Gastrocnemius medialis (tissue), 4 donors: ENCODE data around the gene PPM1E. TPM values are rescaled to one million over a fixed set of nuclear protein-coding genes. Genes with fewer than 3 reads are reported as not detected.

Experiments used
- ATAC-seq, 2 donors: fragments of 150-250 bp; one replicate each; pipeline ENCODE4 v1.9.1; 2016
- DNase-seq, 2 donors: peaks; one replicate each; pipeline ENCODE4 v3.0.0-alpha.2; 2019
- H3K27ac ChIP-seq, 4 donors: fragments of 200-600 bp; sonication (generic); 1 replicate in 1 of 4; 2 replicates in 3 of 4; pipeline ENCODE4 v1.5.1; 2016 to 2018; ENCODE audit warnings: mild to moderate bottlenecking in 2 of 4, moderate library complexity in 1 of 4
- H3K27me3 ChIP-seq, 3 donors: fragments of 200-600 bp; sonication (generic) in 2 of 3; 1 replicate in 1 of 3; 2 replicates in 2 of 3; pipeline versions ENCODE4 v1.5.1 to v1.6.0; 2016 to 2019; ENCODE audit warnings: mild to moderate bottlenecking in 1 of 3, moderate library complexity in 1 of 3
- H3K36me3 ChIP-seq, 2 donors: fragments of 200-600 bp; sonication (generic) in 1 of 2; one replicate each; pipeline ENCODE4 v1.5.1; 2017 to 2018
- H3K4me1 ChIP-seq, 2 donors: fragments of 200-600 bp; sonication (generic) in 1 of 2; one replicate each; pipeline ENCODE4 v1.5.1; 2016 to 2017; ENCODE audit warnings: mild to moderate bottlenecking in 2 of 2
- H3K4me3 ChIP-seq, 4 donors: fragments of 200-600 bp; sonication (generic) in 3 of 4; 1 replicate in 1 of 4; 2 replicates in 3 of 4; pipeline ENCODE4 v1.5.1; 2016 to 2019; ENCODE audit warnings: mild to moderate bottlenecking in 2 of 4
- H3K9me3 ChIP-seq, 3 donors: fragments of 200-600 bp; sonication (generic) in 2 of 3; 1 replicate in 1 of 3; 2 replicates in 2 of 3; pipeline ENCODE4 v1.5.1; 2016 to 2019
- CTCF ChIP-seq, 5 experiments: fragments of 450-650 bp in 3 of 5; fragments of 200-600 bp in 2 of 5; sonication (generic) in 2 of 5; IDR thresholded peaks in 4 of 5; conservative IDR thresholded peaks in 1 of 5; 1 replicate in 4 of 5; 2 replicates in 1 of 5; pipeline ENCODE4 v1.5.1; 2016 to 2019; ENCODE audit warnings: antibody characterized with exemption in 5 of 5, mild to moderate bottlenecking in 3 of 5, moderate library complexity in 3 of 5
- POLR2A ChIP-seq, 2 donors: fragments of 450-650 bp; IDR thresholded peaks; one replicate each; pipeline ENCODE4 v1.6.1; 2017; ENCODE audit warnings: antibody characterized with exemption in 2 of 2, mild to moderate bottlenecking in 2 of 2, moderate library complexity in 2 of 2
- in situ Hi-C, 4 donors: fragments of 200-750 bp; cut with MboI; loops; one replicate each; pipeline versions ENCODE4 v1.15.0 to v1.8.0; 2017; ENCODE audit warnings: low sequenced_read_pairs in 4 of 4
- intact Hi-C: fragments of 100-400 bp; cut with DNase I; formaldehyde crosslinking; loops from one replicate; pipeline ENCODE4 v1.15.1; 2023; ENCODE audit warnings: low total_unique reads
- total RNA-seq, 4 donors: library from RNA; depleted of rRNA; stranded (reverse); fragments of >200 nt; gene quantifications; one replicate each; pipeline versions ENCODE4 v1.1.0 to v1.2.3, GENCODE V29; 2016

PPM1E gene
- total RNA-seq, 4 donors from 2014 or later, result 0.04 to 0.07 TPM; not detected in 2

DNA sequence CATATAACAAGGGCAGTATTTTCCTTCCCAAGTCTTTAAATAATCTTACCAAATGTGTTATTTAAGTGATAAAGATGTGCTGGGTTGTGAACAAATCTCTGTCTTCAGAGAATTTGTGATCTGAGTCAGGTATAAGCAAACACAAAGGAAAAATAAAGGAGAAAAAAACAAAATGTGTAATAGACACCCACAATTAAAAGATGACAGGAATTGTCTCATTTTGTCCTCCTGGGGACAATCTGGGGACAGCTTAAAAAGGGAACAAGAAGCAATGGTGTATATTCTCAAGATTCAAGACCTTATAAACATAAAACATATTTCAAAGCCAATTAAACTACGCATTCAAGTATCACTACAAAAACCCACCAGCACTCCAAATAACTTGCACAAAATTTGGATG lies 243.8 kb downstream of the PPM1E start:
- TF ChIP-seq POLR2A (IDR thresholded peaks at IDR 0.05), result no peak
- TF ChIP-seq CTCF (IDR thresholded peaks at IDR 0.05 in 4 of 5, conservative IDR thresholded peaks at IDR 0.05 in 1 of 5), result no peak
- ATAC-seq (no peak), DNase-seq (no peak)
- Histone ChIP-seq H3K4me3 (no peak overlapping the region), H3K36me3 (peaks cover 0 to 27% of the 10 kb centered on the region in 2 donors), H3K4me1 (peaks cover 3 to 4% of the 10 kb centered on the region in 2 donors), H3K27ac (no peak overlapping the region), H3K27me3 (no peaks in the 10 kb centered on the region), H3K9me3 (no peaks in the 10 kb centered on the region)
- intact Hi-C loops (no loop called here), in situ Hi-C loops (no loop called here)

GRCh38 chr17:59000022-59000421 lies 244.4 kb downstream of the PPM1E start:
- H3K4me1 ChIP-seq, result peaks cover 2 to 4% of the 10 kb centered on the region in 2 donors
- peaks cover 0 to 27% of the 10 kb centered on the region in 2 donors for H3K36me3 ChIP-seq
- H3K9me3 ChIP-seq, result no peaks in the 10 kb centered on the region
- no peak overlapping the region for H3K4me3 ChIP-seq
- DNase-seq (no peak), ATAC-seq (no peak)
- intact Hi-C loops, result no loop called here
- no peak overlapping the region for H3K27ac ChIP-seq
- no peaks in the 10 kb centered on the region for H3K27me3 ChIP-seq
- no peak for TF ChIP-seq POLR2A (IDR thresholded peaks at IDR 0.05)
- no peak for TF ChIP-seq CTCF (IDR thresholded peaks at IDR 0.05 in 4 of 5, conservative IDR thresholded peaks at IDR 0.05 in 1 of 5)
- in situ Hi-C loops, result loop anchor here in 3 of 4 donors (10.0 to 25.0 kb wide), 5 partner anchors 285 to 488 kb away; partner anchors contain the start of gene MTMR4 (in 3 of the 3)

- TF ChIP-seq CTCF (IDR thresholded peaks at IDR 0.05 in 4 of 5, conservative IDR thresholded peaks at IDR 0.05 in 1 of 5), result no peak
- TF ChIP-seq POLR2A (IDR thresholded peaks at IDR 0.05), result no peak
- intact Hi-C loops (no loop called here), in situ Hi-C loops (loop anchor here in 3 of 4 donors (10.0 to 25.0 kb wide), 5 partner anchors 286 to 489 kb away; partner anchors contain the start of gene MTMR4 (in 3 of the 3))
- DNase-seq, result peak; percentile 22 to 29
- Histone ChIP-seq H3K9me3 (no peaks in the 10 kb centered on the region), H3K4me3 (peak overlapping the region in 1 of 4 donors; percentile 7), H3K36me3 (peaks cover 0 to 27% of the 10 kb centered on the region in 2 donors), H3K27ac (peak overlapping the region in 1 of 4 donors; percentile 3), H3K27me3 (no peaks in the 10 kb centered on the region), H3K4me1 (no peaks in the 10 kb centered on the region)
- no peak for ATAC-seq
Measured at GRCh38 chr17:59001158-59001814, 245.6 kb downstream of the PPM1E start.

GRCh38 chr17:59002126-59002525 lies 246.5 kb downstream of the PPM1E start:
- ATAC-seq (no peak), DNase-seq (no peak)
- H3K36me3 ChIP-seq, result peaks cover 0 to 24% of the 10 kb centered on the region in 2 donors
- peak overlapping the region in 1 of 4 donors; percentile 3 for H3K27ac ChIP-seq
- in situ Hi-C loops, result loop anchor here in 3 of 4 donors (10.0 to 25.0 kb wide), 5 partner anchors 287 to 490 kb away; partner anchors contain the start of gene MTMR4 (in 3 of the 3)
- intact Hi-C loops, result no loop called here
- H3K4me1 ChIP-seq, result no peaks in the 10 kb centered on the region
- H3K4me3 ChIP-seq, result no peak overlapping the region
- H3K27me3 ChIP-seq, result no peaks in the 10 kb centered on the region
- no peak for TF ChIP-seq CTCF (IDR thresholded peaks at IDR 0.05 in 4 of 5, conservative IDR thresholded peaks at IDR 0.05 in 1 of 5)
- no peak for TF ChIP-seq POLR2A (IDR thresholded peaks at IDR 0.05)
- no peaks in the 10 kb centered on the region for H3K9me3 ChIP-seq
